HG03378 (cell line): ENCODE results near the gene FOXP1.

Source experiments
- ATAC-seq: cut with Tn5 transposase; IDR thresholded peaks from one replicate; pipeline ENCODE4 v1.9.1; 2021; ENCODE audit warnings: mild to moderate bottlenecking, moderate library complexity; ENCODE audit not compliant: unreplicated experiment

Gene FOXP1

GRCh38 chr3:71583566-71584393 is at the start of gene FOXP1:
TSS of gene FOXP1 (minus strand) at chr3:71583728. CDS start at chr3:71198381, 385,347 bp downstream.
- ATAC-seq = no peak

GRCh38 chr3:71629711-71630110 is 46.2 kb upstream of the FOXP1 start:
- no peak for ATAC-seq

GRCh38 chr3:71629289-71629688 is 45.8 kb upstream of the FOXP1 start:
- ATAC-seq = no peak

GRCh38 chr3:71628522-71628921 is 45.0 kb upstream of the FOXP1 start:
- no peak for ATAC-seq

- no peak for ATAC-seq
Observed at GRCh38 chr3:71625676-71626075, 42.1 kb upstream of the FOXP1 start.

- ATAC-seq = no peak
Observed at GRCh38 chr3:71621825-71622537, 38.5 kb upstream of the FOXP1 start.

GRCh38 chr3:71618538-71618937 is 35.0 kb upstream of the FOXP1 start:
- ATAC-seq = no peak

- ATAC-seq = no peak
Observed at GRCh38 chr3:71616571-71617021, 33.1 kb upstream of the FOXP1 start.

- ATAC-seq = no peak
Observed at GRCh38 chr3:71614869-71615268, 31.3 kb upstream of the FOXP1 start.

- no peak for ATAC-seq
Observed at GRCh38 chr3:71614426-71614825, 30.9 kb upstream of the FOXP1 start.

GRCh38 chr3:71611099-71611498 is 27.6 kb upstream of the FOXP1 start:
- ATAC-seq = no peak

- ATAC-seq = no peak
Observed at GRCh38 chr3:71607364-71607763, 23.8 kb upstream of the FOXP1 start.

GRCh38 chr3:71606582-71606981 is 23.1 kb upstream of the FOXP1 start:
- no peak for ATAC-seq

- ATAC-seq = no peak
Observed at GRCh38 chr3:71602256-71602655, 18.7 kb upstream of the FOXP1 start.

GRCh38 chr3:71601811-71602210 is 18.3 kb upstream of the FOXP1 start:
- no peak for ATAC-seq

- ATAC-seq = no peak
Observed at GRCh38 chr3:71600646-71601288, 17.2 kb upstream of the FOXP1 start.

- no peak for ATAC-seq
Observed at GRCh38 chr3:71599416-71599815, 15.9 kb upstream of the FOXP1 start.

GRCh38 chr3:71598292-71598691 is 14.8 kb upstream of the FOXP1 start:
- no peak for ATAC-seq

GRCh38 chr3:71597286-71597685 is 13.8 kb upstream of the FOXP1 start:
- ATAC-seq = no peak

- no peak for ATAC-seq
Observed at GRCh38 chr3:71593106-71593505, 9.6 kb upstream of the FOXP1 start.

GRCh38 chr3:71591101-71591500 is 7.6 kb upstream of the FOXP1 start:
- no peak for ATAC-seq

- no peak for ATAC-seq
Observed at GRCh38 chr3:71589132-71589531, 5.6 kb upstream of the FOXP1 start.
